Lower lobe of right lung (tissue), 2 donors: ENCODE measurements around the gene BDH2. TPM values are rescaled to one million over a fixed set of nuclear protein-coding genes. Genes with fewer than 3 reads are reported as not detected.

ENCODE experiments used
- ATAC-seq, 2 donors: fragments of 200-7000 bp; cut with Tn5 transposase; one replicate each; pipeline ENCODE4 v1.9.1; 2020 to 2022; ENCODE audit warnings: mild to moderate bottlenecking in 2 of 2, moderate library complexity in 2 of 2
- DNase-seq: peaks from one replicate; pipeline ENCODE4 v3.0.0-alpha.2; 2020
- H3K27ac ChIP-seq: fragments of 200-600 bp; one replicate; pipeline ENCODE4 v1.8.0; 2022
- H3K27me3 ChIP-seq: fragments of 200-600 bp; one replicate; pipeline ENCODE4 v1.8.0; 2022; ENCODE audit warnings: low read depth
- H3K36me3 ChIP-seq: fragments of 200-600 bp; one replicate; pipeline ENCODE4 v1.8.0; 2022; ENCODE audit warnings: mild to moderate bottlenecking
- H3K4me1 ChIP-seq: fragments of 200-600 bp; one replicate; pipeline ENCODE4 v1.8.0; 2022
- H3K4me3 ChIP-seq: fragments of 200-600 bp; one replicate; pipeline ENCODE4 v1.8.0; 2022; ENCODE audit warnings: mild to moderate bottlenecking
- H3K9me3 ChIP-seq: fragments of 200-600 bp; one replicate; pipeline ENCODE4 v1.8.0; 2022
- CTCF ChIP-seq: fragments of 200-600 bp; IDR thresholded peaks from one replicate; pipeline ENCODE4 v1.8.0; 2022; ENCODE audit warnings: antibody characterized with exemption, mild to moderate bottlenecking
- intact Hi-C: fragments of 100-400 bp; cut with DNase I; formaldehyde crosslinking; loops from one replicate; pipeline ENCODE4 v1.11.0; 2022
- total RNA-seq: library from RNA; stranded (reverse); fragmentation: NEBNext Ultra II Directional; extraction: Animal tissue kit (Norgen Biotek cat#: 25700); gene quantifications from one replicate; pipeline ENCODE4 v1.2.1, GENCODE V29; 2021
- donor health status: DM: no; HTN: yes; CAD: no; lungs with severe emphysema.

BDH2 gene
- total RNA-seq, 1 donor from 2014 or later = 46.2 TPM

- Histone ChIP-seq H3K36me3 (peaks cover 9% of the 10 kb centered on the region), H3K4me1 (no peaks in the 10 kb centered on the region), H3K27ac (no peak overlapping the region), H3K27me3 (no peaks in the 10 kb centered on the region), H3K4me3 (no peak overlapping the region), H3K9me3 (no peaks in the 10 kb centered on the region)
- DNase-seq (no peak), ATAC-seq (no peak)
- intact Hi-C loops = no loop called here
- TF ChIP-seq CTCF = no peak
Observed at GRCh38 chr4:103044183-103044582, 55.5 kb downstream of the BDH2 start.

DNA sequence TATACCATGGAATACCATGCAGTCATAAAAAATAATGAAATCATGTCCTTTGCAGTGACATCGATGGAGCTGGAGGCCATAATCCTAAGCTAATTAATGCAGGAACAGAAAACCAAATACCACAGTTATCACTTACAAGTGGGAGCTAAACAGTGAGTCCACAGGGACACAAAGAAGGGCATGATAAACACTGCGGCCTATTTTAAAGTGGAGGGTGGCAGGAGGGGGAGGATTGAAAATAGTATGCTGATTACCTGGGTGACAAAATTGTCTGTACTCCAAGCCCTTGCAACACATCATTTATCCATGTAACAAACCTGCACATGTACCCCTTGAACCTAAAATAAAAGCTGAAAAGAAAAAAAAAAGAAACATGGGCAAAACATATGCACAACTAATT lies 63.5 kb downstream of the BDH2 start:
- Histone ChIP-seq H3K4me3 (no peak overlapping the region), H3K27ac (no peak overlapping the region), H3K9me3 (no peaks in the 10 kb centered on the region), H3K36me3 (no peaks in the 10 kb centered on the region), H3K4me1 (no peaks in the 10 kb centered on the region), H3K27me3 (no peaks in the 10 kb centered on the region)
- intact Hi-C loops = no loop called here
- no peak for TF ChIP-seq CTCF
- ATAC-seq = no peak
- DNase-seq = no peak

DNA sequence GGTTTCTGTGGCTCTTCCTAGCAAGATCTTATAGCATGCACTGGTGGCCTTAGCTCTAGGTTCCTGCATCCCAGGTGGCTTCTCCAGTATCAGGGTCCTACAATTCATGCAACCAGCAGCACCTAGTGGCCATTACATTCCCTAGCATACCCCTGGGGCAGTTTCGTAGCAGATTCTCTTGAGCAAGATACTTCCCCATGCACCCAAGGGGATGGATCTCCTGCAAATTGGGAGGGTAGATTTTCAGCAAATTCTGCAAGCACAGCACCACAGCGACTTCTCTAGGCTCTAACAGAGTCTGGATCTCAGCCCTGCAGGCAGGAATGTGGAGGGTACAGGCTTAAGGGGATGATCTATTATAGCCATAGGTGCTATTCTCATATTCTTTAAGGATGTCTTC lies 67.1 kb downstream of the BDH2 start:
- Histone ChIP-seq H3K4me3 (no peak overlapping the region), H3K4me1 (no peaks in the 10 kb centered on the region), H3K27ac (no peak overlapping the region), H3K36me3 (no peaks in the 10 kb centered on the region), H3K27me3 (no peaks in the 10 kb centered on the region), H3K9me3 (no peaks in the 10 kb centered on the region)
- intact Hi-C loops = no loop called here
- peak; percentile 33 for TF ChIP-seq CTCF
- DNase-seq (no peak), ATAC-seq (peak; percentile 41 to 79)

GRCh38 chr4:103030791-103031190 lies 68.8 kb downstream of the BDH2 start:
- Histone ChIP-seq H3K36me3 (no peaks in the 10 kb centered on the region), H3K27ac (no peak overlapping the region), H3K9me3 (no peaks in the 10 kb centered on the region), H3K27me3 (no peaks in the 10 kb centered on the region), H3K4me1 (no peaks in the 10 kb centered on the region), H3K4me3 (no peak overlapping the region)
- intact Hi-C loops = no loop called here
- TF ChIP-seq CTCF = no peak
- ATAC-seq (no peak), DNase-seq (no peak)

DNA sequence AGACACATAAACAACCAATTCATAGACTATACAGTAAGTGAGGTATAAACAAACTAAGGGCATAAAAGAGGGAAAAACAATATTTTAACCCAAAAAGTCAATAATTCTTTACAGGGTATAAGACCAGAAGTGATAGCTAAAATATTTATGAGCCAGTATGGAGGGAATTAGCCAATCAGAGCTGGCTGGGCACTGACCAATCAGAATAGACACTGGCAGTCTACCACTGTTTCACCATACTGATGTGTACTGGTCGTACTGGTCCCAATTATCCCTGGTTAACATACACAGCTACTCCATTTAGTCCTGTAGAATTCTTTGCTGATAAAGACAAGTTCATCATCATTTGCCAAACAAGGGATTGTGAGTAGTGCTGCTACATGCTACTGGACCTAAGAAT lies 70.3 kb downstream of the BDH2 start:
- H3K4me1 ChIP-seq = no peaks in the 10 kb centered on the region
- H3K27me3 ChIP-seq = no peaks in the 10 kb centered on the region
- H3K9me3 ChIP-seq = no peaks in the 10 kb centered on the region
- intact Hi-C loops = no loop called here
- no peak for ATAC-seq
- no peak overlapping the region for H3K27ac ChIP-seq
- no peak overlapping the region for H3K4me3 ChIP-seq
- no peaks in the 10 kb centered on the region for H3K36me3 ChIP-seq
- no peak for TF ChIP-seq CTCF
- DNase-seq = no peak

Other genes starting within 250 kb of the BDH2 start
- 28.5 TPM for gene CISD2, start 230.8 kb downstream of the BDH2 start, total RNA-seq
- 0.74 TPM for gene SLC9B1, start 80.1 kb downstream of the BDH2 start, total RNA-seq
- gene SLC9B2, start 23.1 kb downstream of the BDH2 start, total RNA-seq = 5.5 TPM
- gene CENPE, start 98.5 kb upstream of the BDH2 start, total RNA-seq = 3.4 TPM